PFSK-1 (cell line): ENCODE results near the gene ELL.

ENCODE experiments used
- FOXP2 ChIP-seq: optimal IDR thresholded peaks from 2 replicates; pipeline ENCODE3; 2011; ENCODE audit warnings: borderline replicate concordance, control low read depth, inconsistent platforms; ENCODE audit not compliant: insufficient read depth; ENCODE audit errors: extremely low read length, extremely low read depth
- POLR2AphosphoS5 ChIP-seq: IDR thresholded peaks from 2 replicates; pipeline ENCODE4 v1.6.1; 2012; ENCODE audit warnings: low read depth, mild to moderate bottlenecking, control low read depth, low read length, moderate library complexity
- SIN3A ChIP-seq: IDR thresholded peaks from 2 replicates; pipeline ENCODE4 v1.6.1; 2012; ENCODE audit warnings: mild to moderate bottlenecking, low read length, moderate library complexity, borderline replicate concordance; ENCODE audit not compliant: insufficient read depth
- TAF1 ChIP-seq: IDR thresholded peaks from 2 replicates; pipeline ENCODE4 v1.6.1; 2012; ENCODE audit warnings: low read length, control low read depth, borderline replicate concordance; ENCODE audit not compliant: insufficient read depth
- TF ChIP-seq, protein P1 (sequence below), 2 experiments: IDR thresholded peaks; 2 replicates each; pipeline versions ENCODE4 v1.6.1 to v1.8.0; 2011 to 2012; ENCODE audit warnings: low read depth in 2 of 2, low read length in 2 of 2, control low read depth in 1 of 2, inconsistent platforms in 1 of 2, mild to moderate bottlenecking in 1 of 2, moderate library complexity in 1 of 2; ENCODE audit not compliant: insufficient read depth in 1 of 2

DNA sequence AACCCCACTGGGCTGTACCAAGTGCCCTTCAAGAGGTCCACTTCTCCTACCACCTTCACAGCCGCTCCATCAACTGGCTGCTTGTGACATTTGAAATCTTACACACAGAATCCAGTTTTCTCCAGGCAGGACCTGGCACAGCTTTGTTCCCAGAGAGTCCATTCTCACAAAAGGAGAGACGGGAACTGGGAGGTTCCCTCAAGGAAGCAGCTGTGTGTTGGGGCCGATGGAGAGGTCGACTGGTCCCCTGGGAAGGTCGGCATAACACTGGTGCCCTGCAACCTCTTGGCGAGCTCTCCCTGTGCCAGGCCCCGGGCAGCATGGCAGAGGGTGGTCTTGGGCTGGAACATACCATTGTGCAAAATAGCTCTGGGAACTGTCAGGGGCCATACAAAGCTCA is 21.5 kb downstream of the ELL start:
- TF ChIP-seq POLR2AphosphoS5 (no peak), TAF1 (no peak), SIN3A (no peak), FOXP2 (no peak)
- TF ChIP-seq, protein P1, sequence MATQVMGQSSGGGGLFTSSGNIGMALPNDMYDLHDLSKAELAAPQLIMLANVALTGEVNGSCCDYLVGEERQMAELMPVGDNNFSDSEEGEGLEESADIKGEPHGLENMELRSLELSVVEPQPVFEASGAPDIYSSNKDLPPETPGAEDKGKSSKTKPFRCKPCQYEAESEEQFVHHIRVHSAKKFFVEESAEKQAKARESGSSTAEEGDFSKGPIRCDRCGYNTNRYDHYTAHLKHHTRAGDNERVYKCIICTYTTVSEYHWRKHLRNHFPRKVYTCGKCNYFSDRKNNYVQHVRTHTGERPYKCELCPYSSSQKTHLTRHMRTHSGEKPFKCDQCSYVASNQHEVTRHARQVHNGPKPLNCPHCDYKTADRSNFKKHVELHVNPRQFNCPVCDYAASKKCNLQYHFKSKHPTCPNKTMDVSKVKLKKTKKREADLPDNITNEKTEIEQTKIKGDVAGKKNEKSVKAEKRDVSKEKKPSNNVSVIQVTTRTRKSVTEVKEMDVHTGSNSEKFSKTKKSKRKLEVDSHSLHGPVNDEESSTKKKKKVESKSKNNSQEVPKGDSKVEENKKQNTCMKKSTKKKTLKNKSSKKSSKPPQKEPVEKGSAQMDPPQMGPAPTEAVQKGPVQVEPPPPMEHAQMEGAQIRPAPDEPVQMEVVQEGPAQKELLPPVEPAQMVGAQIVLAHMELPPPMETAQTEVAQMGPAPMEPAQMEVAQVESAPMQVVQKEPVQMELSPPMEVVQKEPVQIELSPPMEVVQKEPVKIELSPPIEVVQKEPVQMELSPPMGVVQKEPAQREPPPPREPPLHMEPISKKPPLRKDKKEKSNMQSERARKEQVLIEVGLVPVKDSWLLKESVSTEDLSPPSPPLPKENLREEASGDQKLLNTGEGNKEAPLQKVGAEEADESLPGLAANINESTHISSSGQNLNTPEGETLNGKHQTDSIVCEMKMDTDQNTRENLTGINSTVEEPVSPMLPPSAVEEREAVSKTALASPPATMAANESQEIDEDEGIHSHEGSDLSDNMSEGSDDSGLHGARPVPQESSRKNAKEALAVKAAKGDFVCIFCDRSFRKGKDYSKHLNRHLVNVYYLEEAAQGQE (IDR thresholded peaks at IDR 0.05; ENCODE audit: insufficient read depth in 1 of 2, low read depth in 2 of 2, low read length in 2 of 2): no peak
